IPS DF 4.7 (cell line): ENCODE measurements around the gene PRKACG.

Source experiments
- DNase-seq: peaks from one replicate; pipeline ENCODE4 v3.0.0-alpha.2; 2013; ENCODE audit warnings: low spot score; ENCODE audit errors: extremely low read depth

The PRKACG gene

GRCh38 chr9:68983522-68984424, 30.1 kb downstream of the PRKACG start:
- DNase-seq, result no peak

- no peak for DNase-seq
These were observed 30.9 kb downstream of the PRKACG start for GRCh38 chr9:68983008-68983411.

- no peak for DNase-seq
These were observed 32.1 kb downstream of the PRKACG start for GRCh38 chr9:68981789-68982188.

- DNase-seq, result no peak
These were observed 33.5 kb downstream of the PRKACG start for GRCh38 chr9:68980341-68980914.

- DNase-seq, result no peak
These were observed 34.2 kb downstream of the PRKACG start for GRCh38 chr9:68979538-68980314.

GRCh38 chr9:68978501-68978900, 35.4 kb downstream of the PRKACG start:
- no peak for DNase-seq

GRCh38 chr9:68978066-68978465, 35.8 kb downstream of the PRKACG start:
- no peak for DNase-seq

GRCh38 chr9:68975365-68976043, 38.4 kb downstream of the PRKACG start:
- DNase-seq, result no peak

GRCh38 chr9:68974901-68975300, 39.0 kb downstream of the PRKACG start:
- no peak for DNase-seq

GRCh38 chr9:68974431-68974830, 39.5 kb downstream of the PRKACG start:
- DNase-seq, result no peak

- DNase-seq, result no peak
These were observed 40.3 kb downstream of the PRKACG start for GRCh38 chr9:68973619-68974018.

GRCh38 chr9:68970151-68970550, 43.8 kb downstream of the PRKACG start:
- DNase-seq, result no peak

- no peak for DNase-seq
These were observed 44.4 kb downstream of the PRKACG start for GRCh38 chr9:68969538-68969937.

- DNase-seq, result no peak
These were observed 46.1 kb downstream of the PRKACG start for GRCh38 chr9:68967800-68968199.

- no peak for DNase-seq
These were observed 47.4 kb downstream of the PRKACG start for GRCh38 chr9:68966496-68966944.

GRCh38 chr9:68964765-68965164, 49.1 kb downstream of the PRKACG start:
- no peak for DNase-seq

GRCh38 chr9:68964102-68964541, 49.8 kb downstream of the PRKACG start:
- no peak for DNase-seq

- no peak for DNase-seq
These were observed 50.5 kb downstream of the PRKACG start for GRCh38 chr9:68963416-68963815.
